ENCODE data around the gene SLC28A3. TPM values are rescaled to one million over a fixed set of nuclear protein-coding genes. Genes with fewer than 3 reads are reported as not detected.

SLC28A3 gene
- total RNA-seq, 2 experiments from 2014 or later, result not detected

- Histone ChIP-seq H3K9me3 (ENCODE audit: control insufficient read depth in 1 of 2, insufficient read depth in 1 of 2, low read length in 2 of 2) (no peaks in the 10 kb centered on the region), H3K36me3 (ENCODE audit: insufficient read depth, low read length) (no peaks in the 10 kb centered on the region), H3K4me1 (ENCODE audit: insufficient read depth, low read length) (no peaks in the 10 kb centered on the region), H3K4me3 (ENCODE audit: low read length) (no peak overlapping the region), H3K27me3 (ENCODE audit: control insufficient read depth in 1 of 2, insufficient read depth in 2 of 2, low read length in 2 of 2) (no peaks in the 10 kb centered on the region), H3K27ac (ENCODE audit: low read depth in 1 of 2, low read length in 2 of 2) (no peak overlapping the region)
- DNase-seq (peak; percentile 13 to 73 (median 40)), ATAC-seq (ENCODE audit: poor library complexity) (peak; percentile 46)
- no peak overlapping the region for H3K4me3 Mint-ChIP-seq
- H3K9me3 Mint-ChIP-seq, result no peaks in the 10 kb centered on the region
- no peaks in the 10 kb centered on the region for H3K36me3 Mint-ChIP-seq (ENCODE audit: low read depth)
- no peak overlapping the region for H3K27ac Mint-ChIP-seq
- peak; percentile 78 for TF ChIP-seq CTCF (IDR thresholded peaks at IDR 0.05)
- CTCF ChIA-PET, result interaction anchor here (0.6 to 1.4 kb wide), 4 partner anchors 22 to 378 kb away, joined by 3 to 10 read pairs (median 5); no protein-coding TSS in a partner anchor
- POLR2A ChIA-PET, result no interaction called here
- no peaks in the 10 kb centered on the region for H3K4me1 Mint-ChIP-seq (ENCODE audit: low read depth)
- intact Hi-C loops (cut with DNase I, micrococcal nuclease), result loop anchor here (1.0 to 5.0 kb wide), 3 partner anchors 55 to 377 kb away; no protein-coding TSS in a partner anchor
- no peaks in the 10 kb centered on the region for H3K27me3 Mint-ChIP-seq
These were observed 25.2 kb downstream of the SLC28A3 start for GRCh38 chr9:84315278-84315877.

DNA sequence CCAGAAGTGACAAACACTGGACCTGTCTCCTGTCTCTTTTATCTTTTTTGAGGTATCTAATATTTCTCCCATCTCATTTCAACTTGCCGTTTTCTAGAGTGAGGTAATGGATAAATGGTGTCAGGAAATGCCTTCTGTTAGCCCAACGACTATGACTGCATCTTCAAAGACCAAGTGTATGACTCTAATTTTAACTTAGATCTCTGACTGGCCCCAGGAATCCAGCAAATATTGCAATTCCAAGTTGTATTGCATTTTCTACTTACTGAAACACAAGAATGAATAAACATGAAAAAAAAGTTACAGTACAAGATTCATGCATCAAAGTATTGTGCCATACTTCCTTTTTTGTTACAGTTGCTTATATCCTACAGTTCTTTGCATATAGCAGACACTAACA is 26.3 kb downstream of the SLC28A3 start:
- POLR2A ChIA-PET, result no interaction called here

GRCh38 chr9:84310883-84311282 is 29.7 kb downstream of the SLC28A3 start:
- H3K27ac Mint-ChIP-seq, result no peak overlapping the region
- no peak overlapping the region for H3K4me3 ChIP-seq (ENCODE audit: low read length)
- POLR2A ChIA-PET, result no interaction called here
- H3K9me3 Mint-ChIP-seq, result no peaks in the 10 kb centered on the region
- H3K27me3 ChIP-seq (ENCODE audit: control insufficient read depth in 1 of 2, insufficient read depth in 2 of 2, low read length in 2 of 2), result no peaks in the 10 kb centered on the region
- no peaks in the 10 kb centered on the region for H3K27me3 Mint-ChIP-seq
- no peaks in the 10 kb centered on the region for H3K4me1 Mint-ChIP-seq (ENCODE audit: low read depth)
- CTCF ChIA-PET, result interaction anchor here (0.9 kb wide), 1 partner anchor 18 kb away, joined by 3 read pairs; no protein-coding TSS in a partner anchor
- no peak for TF ChIP-seq CTCF (IDR thresholded peaks at IDR 0.05)
- H3K9me3 ChIP-seq (ENCODE audit: control insufficient read depth in 1 of 2, insufficient read depth in 1 of 2, low read length in 2 of 2), result no peaks in the 10 kb centered on the region
- no peak overlapping the region for H3K27ac ChIP-seq (ENCODE audit: low read depth in 1 of 2, low read length in 2 of 2)
- intact Hi-C loops (cut with DNase I, micrococcal nuclease), result no loop called here
- ATAC-seq (ENCODE audit: poor library complexity) (no peak), DNase-seq (no peak)
- no peaks in the 10 kb centered on the region for H3K36me3 ChIP-seq (ENCODE audit: insufficient read depth, low read length)
- H3K4me1 ChIP-seq (ENCODE audit: insufficient read depth, low read length), result no peaks in the 10 kb centered on the region
- H3K4me3 Mint-ChIP-seq, result no peak overlapping the region
- H3K36me3 Mint-ChIP-seq (ENCODE audit: low read depth), result no peaks in the 10 kb centered on the region

More for the DNA sequence above, 26.3 kb downstream of the SLC28A3 start:
- Mint-ChIP-seq H3K4me1 (ENCODE audit: low read depth) (no peaks in the 10 kb centered on the region), H3K4me3 (no peak overlapping the region), H3K27ac (no peak overlapping the region), H3K9me3 (no peaks in the 10 kb centered on the region), H3K27me3 (no peaks in the 10 kb centered on the region), H3K36me3 (ENCODE audit: low read depth) (no peaks in the 10 kb centered on the region)
- Histone ChIP-seq H3K27me3 (ENCODE audit: control insufficient read depth in 1 of 2, insufficient read depth in 2 of 2, low read length in 2 of 2) (no peaks in the 10 kb centered on the region), H3K36me3 (ENCODE audit: insufficient read depth, low read length) (no peaks in the 10 kb centered on the region), H3K9me3 (ENCODE audit: control insufficient read depth in 1 of 2, insufficient read depth in 1 of 2, low read length in 2 of 2) (no peaks in the 10 kb centered on the region), H3K4me3 (ENCODE audit: low read length) (no peak overlapping the region), H3K27ac (ENCODE audit: low read depth in 1 of 2, low read length in 2 of 2) (no peak overlapping the region), H3K4me1 (ENCODE audit: insufficient read depth, low read length) (no peaks in the 10 kb centered on the region)
- DNase-seq (no peak), ATAC-seq (ENCODE audit: poor library complexity) (no peak)
- intact Hi-C loops (cut with DNase I, micrococcal nuclease), result loop anchor here in 1 of 2 experiments (2.0 kb wide), 1 partner anchor 54 kb away; no protein-coding TSS in a partner anchor
- CTCF ChIA-PET, result interaction anchor here (1.4 kb wide), 1 partner anchor 377 kb away, joined by 10 read pairs; no protein-coding TSS in a partner anchor
- no peak for TF ChIP-seq CTCF (IDR thresholded peaks at IDR 0.05)

All from CD4-positive, alpha-beta T cell (primary cell).